ENCODE measurements around the gene TSPO2. TPM values are rescaled to one million over a fixed set of nuclear protein-coding genes. Genes with fewer than 3 reads are reported as not detected.

Gene TSPO2
- total RNA-seq, 1 donor from 2014 or later: not detected

- intact Hi-C loops (cut with DNase I): loop anchor here (10.0 kb wide), 1 partner anchor 222 kb away; no protein-coding TSS in a partner anchor
- DNase-seq (ENCODE audit: missing footprints) (no peak), ATAC-seq (no peak)
These were observed 50.3 kb downstream of the TSPO2 start for GRCh38 chr6:41092421-41093140.

GRCh38 chr6:41093729-41094128, 51.5 kb downstream of the TSPO2 start:
- ATAC-seq (no peak), DNase-seq (ENCODE audit: missing footprints) (no peak)
- intact Hi-C loops (cut with DNase I): loop anchor here (10.0 kb wide), 1 partner anchor 221 kb away; no protein-coding TSS in a partner anchor

Other genes starting within 250 kb of the TSPO2 start
- 0.60 TPM for gene UNC5CL, start 3.2 kb upstream of the TSPO2 start, total RNA-seq
- 246 TPM for gene APOBEC2, start 10.7 kb downstream of the TSPO2 start, total RNA-seq
- gene OARD1, start 29.9 kb downstream of the TSPO2 start, total RNA-seq: 20.5 TPM
- gene NFYA, start 30.5 kb downstream of the TSPO2 start, total RNA-seq: 9.8 TPM
- gene TREML1, start 111.9 kb downstream of the TSPO2 start, total RNA-seq: not detected
- 0.92 TPM for gene TREM2, start 120.6 kb downstream of the TSPO2 start, total RNA-seq
- 0.11 TPM for gene TREML2, start 158.7 kb downstream of the TSPO2 start, total RNA-seq
- not detected for gene TREML4, start 185.9 kb downstream of the TSPO2 start, total RNA-seq
- gene TREM1, start 244.2 kb downstream of the TSPO2 start, total RNA-seq: 1.2 TPM